Calu3 (cell line): ENCODE data around the gene RGS12. TPM values are rescaled to one million over a fixed set of nuclear protein-coding genes. Genes with fewer than 3 reads are reported as not detected.

Experiments
- BruUV-seq: library from RNA; stranded (reverse); fragments of 400-500 nt; replicated peaks from 2 replicates; lab custom pipeline; 2021; lab: Mats Ljungman, UMichigan
- CTCF ChIA-PET: fragments of 300-600 bp; sonication (Branson Sonifier 250); formaldehyde crosslinking; loops from one replicate; lab custom pipeline; 2022; ENCODE audit warnings: antibody characterized with exemption; lab: Charles Lee
- DNase-seq: peaks from one replicate; pipeline ENCODE4 v3.0.0; 2022
- H3K27ac Mint-ChIP-seq: one replicate; pipeline ENCODE4 v1.8.0; 2022; ENCODE audit warnings: mixed read lengths; ENCODE audit not compliant: unreplicated experiment
- H3K27me3 Mint-ChIP-seq: one replicate; pipeline ENCODE4 v1.8.0; 2022; ENCODE audit warnings: mixed read lengths; ENCODE audit not compliant: unreplicated experiment
- H3K36me3 Mint-ChIP-seq: one replicate; pipeline ENCODE4 v1.8.0; 2022; ENCODE audit warnings: mild to moderate bottlenecking, moderate library complexity, mixed read lengths; ENCODE audit not compliant: insufficient read depth, unreplicated experiment
- H3K4me1 Mint-ChIP-seq: one replicate; pipeline ENCODE4 v1.8.0; 2022; ENCODE audit warnings: mild to moderate bottlenecking, low read depth, mixed read lengths; ENCODE audit not compliant: unreplicated experiment
- H3K4me3 Mint-ChIP-seq: one replicate; pipeline ENCODE4 v1.8.0; 2022; ENCODE audit warnings: mild to moderate bottlenecking, low read depth, moderate library complexity, mixed read lengths; ENCODE audit not compliant: unreplicated experiment
- H3K9me3 Mint-ChIP-seq: one replicate; pipeline ENCODE4 v1.8.0; 2022; ENCODE audit warnings: low read depth, mixed read lengths; ENCODE audit not compliant: unreplicated experiment
- intact Hi-C: fragments of 100-400 bp; cut with micrococcal nuclease; formaldehyde crosslinking; loops from one replicate; pipeline ENCODE4 v1.10.0; 2022; ENCODE audit not compliant: unreplicated experiment
- total RNA-seq: library from RNA; stranded (reverse); gene quantifications from 2 replicates; pipeline ENCODE4 v1.2.3, GENCODE V29; 2022
- TF ChIP-seq, protein P1 (sequence below): fragments of 200-600 bp; IDR thresholded peaks from one replicate; pipeline ENCODE4 v1.8.0; 2022; ENCODE audit warnings: antibody characterized with exemption; ENCODE audit not compliant: unreplicated experiment

The RGS12 gene
- total RNA-seq, 1 experiment from 2014 or later, result 13.9 TPM

GRCh38 chr4:3342182-3342854 lies 49.5 kb downstream of the RGS12 start:
- TF ChIP-seq, protein P1, sequence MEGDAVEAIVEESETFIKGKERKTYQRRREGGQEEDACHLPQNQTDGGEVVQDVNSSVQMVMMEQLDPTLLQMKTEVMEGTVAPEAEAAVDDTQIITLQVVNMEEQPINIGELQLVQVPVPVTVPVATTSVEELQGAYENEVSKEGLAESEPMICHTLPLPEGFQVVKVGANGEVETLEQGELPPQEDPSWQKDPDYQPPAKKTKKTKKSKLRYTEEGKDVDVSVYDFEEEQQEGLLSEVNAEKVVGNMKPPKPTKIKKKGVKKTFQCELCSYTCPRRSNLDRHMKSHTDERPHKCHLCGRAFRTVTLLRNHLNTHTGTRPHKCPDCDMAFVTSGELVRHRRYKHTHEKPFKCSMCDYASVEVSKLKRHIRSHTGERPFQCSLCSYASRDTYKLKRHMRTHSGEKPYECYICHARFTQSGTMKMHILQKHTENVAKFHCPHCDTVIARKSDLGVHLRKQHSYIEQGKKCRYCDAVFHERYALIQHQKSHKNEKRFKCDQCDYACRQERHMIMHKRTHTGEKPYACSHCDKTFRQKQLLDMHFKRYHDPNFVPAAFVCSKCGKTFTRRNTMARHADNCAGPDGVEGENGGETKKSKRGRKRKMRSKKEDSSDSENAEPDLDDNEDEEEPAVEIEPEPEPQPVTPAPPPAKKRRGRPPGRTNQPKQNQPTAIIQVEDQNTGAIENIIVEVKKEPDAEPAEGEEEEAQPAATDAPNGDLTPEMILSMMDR, result no peak
- no peak overlapping the region for H3K27ac Mint-ChIP-seq
- CTCF ChIA-PET, result no interaction called here
- H3K4me3 Mint-ChIP-seq, result no peak overlapping the region
- no peak for DNase-seq
- no TSS peak for BruUV-seq
- intact Hi-C loops, result no loop called here
- H3K36me3 Mint-ChIP-seq, result peaks cover 4% of the 10 kb centered on the region
- H3K4me1 Mint-ChIP-seq, result no peaks in the 10 kb centered on the region
- H3K9me3 Mint-ChIP-seq, result no peaks in the 10 kb centered on the region
- H3K27me3 Mint-ChIP-seq, result no peaks in the 10 kb centered on the region

Other genes with a start within 250 kb of the RGS12 start
- gene HTT-AS, start 218.5 kb upstream of the RGS12 start, total RNA-seq, result not detected in 2 replicates
- gene HTT, start 218.3 kb upstream of the RGS12 start, total RNA-seq, result 34.6 and 44.4 TPM in 2 replicates
- 1.4 and 1.6 TPM in 2 replicates for gene MSANTD1, start 43.9 kb upstream of the RGS12 start, total RNA-seq
- not detected in 2 replicates for gene HGFAC, start 148.9 kb downstream of the RGS12 start, total RNA-seq
- gene DOK7, start 170.3 kb downstream of the RGS12 start, total RNA-seq, result 2.7 and 3.3 TPM in 2 replicates
- gene LRPAP1, start 239.4 kb downstream of the RGS12 start, total RNA-seq, result 88.5 and 97.3 TPM in 2 replicates